Rectal smooth muscle tissue (tissue), 1 donor: ENCODE data around the gene PLCXD1.
A peak's percentile ranks its signal among the peaks of the same experiment; 100 is the strongest.

Experiments used
- H3K27ac ChIP-seq: one replicate; pipeline ENCODE4 v1.7.0; 2013; ENCODE audit warnings: low read depth, low read length, inconsistent platforms
- H3K27me3 ChIP-seq: one replicate; pipeline ENCODE4 v1.7.0; 2013; ENCODE audit warnings: low read length; ENCODE audit not compliant: control insufficient read depth, insufficient read depth
- H3K36me3 ChIP-seq: one replicate; pipeline ENCODE4 v1.7.0; 2013; ENCODE audit warnings: low read length; ENCODE audit not compliant: control insufficient read depth, insufficient read depth
- H3K4me1 ChIP-seq: one replicate; pipeline ENCODE4 v1.7.0; 2013; ENCODE audit warnings: low read length; ENCODE audit not compliant: control insufficient read depth, insufficient read depth
- H3K4me3 ChIP-seq: one replicate; pipeline ENCODE4 v1.7.0; 2013; ENCODE audit warnings: low read length
- H3K9ac ChIP-seq: one replicate; pipeline ENCODE4 v1.7.0; 2013; ENCODE audit warnings: low read length

The PLCXD1 gene

DNA sequence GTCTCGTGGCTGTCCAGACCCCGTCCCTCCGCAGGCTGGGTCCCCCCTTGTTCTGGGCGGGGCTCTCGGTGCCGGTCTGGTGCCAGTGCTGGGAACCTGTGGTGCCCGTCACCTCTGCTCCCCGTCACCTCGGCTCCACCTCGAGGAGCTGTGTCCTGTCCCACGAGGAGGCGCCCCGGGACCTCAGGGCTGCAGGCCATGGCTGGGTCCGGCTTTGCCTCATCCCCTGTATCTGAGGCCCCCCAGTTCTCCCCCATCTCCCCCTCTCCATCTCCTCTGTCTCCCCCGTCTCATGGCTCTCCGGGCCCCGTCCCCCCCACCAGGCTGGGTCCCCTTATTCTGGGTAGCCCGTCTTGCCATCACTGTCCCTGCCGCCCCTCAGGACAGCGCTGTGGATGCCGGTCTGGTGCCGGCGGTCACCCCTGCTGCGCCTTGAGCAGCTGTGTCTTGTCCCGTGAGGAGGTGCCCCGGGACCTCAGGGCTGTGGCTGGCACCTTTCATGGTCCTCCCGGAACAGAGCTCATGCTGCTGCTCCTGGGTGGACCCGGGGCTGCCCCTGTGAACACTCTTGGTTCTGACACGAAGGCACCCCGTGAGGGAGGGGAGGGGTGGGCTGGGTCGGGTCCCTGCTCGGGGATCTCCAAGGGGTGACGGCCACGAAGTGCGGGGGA lies 50.8 kb downstream of the PLCXD1 start:
- Histone ChIP-seq H3K27ac (no peak overlapping the region), H3K27me3 (peaks cover 12% of the 10 kb centered on the region), H3K4me1 (peaks cover 3% of the 10 kb centered on the region), H3K4me3 (peak overlapping the region; percentile 36), H3K36me3 (no peaks in the 10 kb centered on the region), H3K9ac (no peak overlapping the region)

DNA sequence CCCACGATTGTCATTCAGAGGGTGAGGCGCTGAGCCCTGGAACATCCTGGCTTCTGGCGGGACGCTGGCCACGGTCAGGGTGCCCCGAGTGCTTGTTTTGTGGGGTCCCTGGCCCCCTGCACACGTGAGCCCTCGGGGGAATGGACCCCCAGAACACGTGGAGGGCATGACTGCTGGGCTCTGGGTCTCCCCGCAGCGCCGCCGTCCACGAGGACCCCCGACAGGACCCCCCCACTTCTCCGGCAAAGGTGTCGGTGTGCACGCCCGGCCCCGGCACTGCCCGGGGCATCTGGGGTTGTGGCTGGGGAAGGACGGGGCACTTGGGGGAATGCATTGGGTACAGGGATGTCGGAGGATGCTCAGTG lies 51.3 kb downstream of the PLCXD1 start:
- Histone ChIP-seq H3K36me3 (no peaks in the 10 kb centered on the region), H3K27me3 (peaks cover 12% of the 10 kb centered on the region), H3K9ac (no peak overlapping the region), H3K4me1 (peaks cover 3% of the 10 kb centered on the region), H3K27ac (no peak overlapping the region), H3K4me3 (no peak overlapping the region)

DNA sequence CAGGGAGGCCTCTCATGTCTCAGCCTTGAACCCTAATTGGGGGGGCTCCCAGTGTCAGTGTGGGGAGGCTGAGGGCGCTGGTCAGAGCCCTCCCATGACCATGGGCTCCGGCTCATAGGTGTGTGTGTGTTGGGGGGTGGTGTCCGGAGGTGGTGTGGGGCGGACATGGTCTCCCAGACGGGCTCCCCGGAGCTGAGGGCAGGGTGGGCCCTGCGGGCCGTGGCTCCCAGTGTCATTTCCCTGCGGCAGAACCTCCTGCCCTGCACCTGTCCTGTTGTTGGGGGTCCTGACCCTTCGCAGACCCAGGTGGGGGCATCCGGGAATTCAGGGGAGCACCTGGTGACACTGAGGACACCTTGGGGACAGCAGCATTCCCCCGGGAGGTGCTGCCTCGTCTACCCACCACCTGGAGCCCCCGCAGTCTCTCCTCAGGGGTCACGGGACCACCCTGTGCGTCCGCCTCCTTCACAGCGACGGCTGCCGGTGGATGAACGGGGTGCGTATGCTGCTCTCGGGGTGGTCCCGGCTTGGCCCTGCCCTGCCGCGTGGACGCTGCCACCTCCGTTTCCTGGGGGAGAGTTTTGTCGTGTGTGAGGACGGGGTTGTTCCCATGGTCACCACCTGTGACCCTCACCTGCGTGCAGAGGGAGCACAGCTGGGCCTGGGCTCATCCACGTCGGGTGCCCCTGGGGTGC lies 51.9 kb downstream of the PLCXD1 start:
- peaks cover 3% of the 10 kb centered on the region for H3K4me1 ChIP-seq
- H3K27me3 ChIP-seq, result peaks cover 12% of the 10 kb centered on the region
- no peaks in the 10 kb centered on the region for H3K36me3 ChIP-seq
- no peak overlapping the region for H3K9ac ChIP-seq
- H3K4me3 ChIP-seq, result no peak overlapping the region
- no peak overlapping the region for H3K27ac ChIP-seq

DNA sequence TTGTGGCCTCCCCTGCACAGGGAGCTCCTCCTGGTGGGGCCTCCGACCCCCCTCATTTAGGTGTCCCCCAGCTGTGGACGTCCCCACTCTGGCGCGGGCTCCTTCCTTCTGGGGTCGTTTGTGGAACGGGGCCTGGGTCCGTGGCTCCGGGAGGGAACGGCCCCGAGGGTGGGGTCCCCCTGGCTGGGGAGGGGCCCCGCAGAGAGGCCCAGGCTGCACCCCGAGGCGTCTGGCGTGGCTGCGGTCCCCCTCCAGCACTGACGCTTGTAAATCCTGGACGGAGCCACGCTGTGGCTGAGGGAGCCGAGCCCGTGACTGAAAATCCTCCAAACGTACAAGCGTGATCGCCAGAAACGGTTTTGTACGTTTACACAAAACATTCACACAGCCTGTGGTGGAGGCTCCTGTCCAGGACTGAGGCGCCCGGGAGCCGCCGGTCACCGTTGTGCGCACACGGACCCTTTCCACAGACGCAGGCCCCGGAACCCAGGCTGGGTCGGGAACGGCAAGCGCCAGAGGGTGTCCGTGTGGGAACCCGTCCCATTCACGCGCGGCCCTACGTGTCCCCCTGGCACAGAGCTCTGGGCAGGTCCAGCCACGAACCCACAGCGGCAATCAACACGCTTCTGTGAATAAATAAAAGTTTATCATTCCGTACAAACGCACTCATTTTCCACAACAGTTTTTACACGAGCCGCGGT lies 52.6 kb downstream of the PLCXD1 start:
- Histone ChIP-seq H3K36me3 (no peaks in the 10 kb centered on the region), H3K27ac (no peak overlapping the region), H3K27me3 (peaks cover 12% of the 10 kb centered on the region), H3K4me1 (peaks cover 3% of the 10 kb centered on the region), H3K9ac (no peak overlapping the region), H3K4me3 (no peak overlapping the region)

DNA sequence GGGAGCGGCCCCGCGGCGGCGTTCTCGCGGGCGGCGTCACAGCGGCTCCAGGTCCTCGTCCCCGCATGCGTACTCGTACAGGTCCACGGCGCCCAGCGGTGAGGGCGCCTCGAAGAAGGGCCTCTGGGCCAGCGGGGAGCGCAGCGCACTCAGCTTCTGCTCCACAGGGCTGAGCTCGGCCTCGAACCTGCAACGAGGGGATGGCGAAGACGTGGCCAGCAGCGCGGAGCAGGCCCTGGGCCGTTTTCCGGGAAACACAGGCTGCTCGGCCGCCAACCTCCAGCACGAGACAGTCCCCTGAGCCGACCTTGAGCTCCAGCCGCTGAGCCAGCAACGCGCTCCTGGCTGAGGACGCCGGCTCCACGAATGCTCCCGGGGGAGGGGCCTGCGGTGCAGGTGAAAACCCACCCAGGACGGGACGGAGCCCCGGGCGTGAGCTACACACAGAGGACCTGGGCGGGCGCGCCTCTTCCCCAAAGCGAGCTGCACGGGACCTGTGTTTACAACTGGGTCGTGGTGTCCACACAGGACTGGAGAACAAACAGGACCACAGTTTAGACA lies 53.2 kb downstream of the PLCXD1 start:
- H3K9ac ChIP-seq, result no peak overlapping the region
- peaks cover 3% of the 10 kb centered on the region for H3K4me1 ChIP-seq
- no peak overlapping the region for H3K27ac ChIP-seq
- H3K27me3 ChIP-seq, result peaks cover 12% of the 10 kb centered on the region
- no peaks in the 10 kb centered on the region for H3K36me3 ChIP-seq
- no peak overlapping the region for H3K4me3 ChIP-seq

DNA sequence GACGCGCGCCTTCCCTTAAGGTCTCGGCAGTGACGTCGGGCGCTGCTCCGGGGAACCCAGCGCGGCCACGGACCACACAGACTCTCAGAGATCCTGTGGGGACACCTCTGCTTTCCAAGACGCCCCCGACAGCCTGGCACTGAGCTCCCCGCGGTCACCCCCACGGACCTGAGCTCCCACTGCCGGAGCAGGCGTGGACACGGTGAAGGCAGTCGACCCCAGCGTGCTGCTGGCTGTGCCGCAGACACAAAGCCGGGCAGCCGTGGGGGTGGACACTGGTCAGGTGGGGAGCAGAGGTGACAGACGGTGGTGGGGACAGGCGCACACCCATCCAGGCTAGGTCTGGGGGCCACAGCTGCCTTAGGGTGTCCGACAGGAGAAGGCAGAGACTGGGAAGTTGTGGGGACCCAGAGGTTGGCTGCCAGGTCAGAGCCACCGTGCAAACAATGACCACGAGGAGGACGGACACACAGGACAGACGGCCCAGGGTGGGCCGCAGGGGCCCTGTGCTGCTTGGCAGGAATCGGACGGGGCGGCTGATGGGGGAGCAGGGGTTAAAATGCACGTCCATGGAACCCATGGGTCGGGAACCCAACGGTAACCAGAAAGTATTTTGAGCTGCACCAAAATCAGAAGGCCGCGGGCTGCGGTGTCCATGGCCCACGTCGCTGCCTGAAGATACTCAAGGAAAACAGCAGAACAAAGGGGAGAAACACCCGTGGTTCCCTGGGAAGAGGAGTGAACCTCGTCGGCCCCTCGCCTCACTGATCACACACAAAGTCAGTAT lies 54.0 kb downstream of the PLCXD1 start:
- no peak overlapping the region for H3K27ac ChIP-seq
- H3K4me3 ChIP-seq, result no peak overlapping the region
- H3K4me1 ChIP-seq, result peaks cover 3% of the 10 kb centered on the region
- no peak overlapping the region for H3K9ac ChIP-seq
- H3K36me3 ChIP-seq, result no peaks in the 10 kb centered on the region
- peaks cover 12% of the 10 kb centered on the region for H3K27me3 ChIP-seq

DNA sequence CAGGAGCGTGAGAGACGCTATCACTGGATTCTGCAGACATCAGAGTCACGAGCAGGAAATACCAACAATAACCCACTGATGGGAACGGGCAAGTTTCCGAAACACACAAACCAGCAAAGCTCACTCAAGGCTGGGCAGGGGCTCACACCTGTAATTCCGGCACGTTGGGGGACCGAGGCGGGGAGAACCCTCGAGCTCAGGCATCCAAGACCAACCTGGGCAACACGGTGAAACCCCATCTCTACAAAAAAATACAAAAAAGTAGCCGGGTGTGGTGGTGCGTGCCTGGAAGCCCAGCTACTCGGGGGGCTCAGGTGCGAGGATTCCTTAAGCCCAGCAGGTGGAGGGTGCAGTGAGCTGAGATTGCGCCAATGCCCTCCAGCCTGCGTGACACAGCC lies 54.6 kb downstream of the PLCXD1 start:
- Histone ChIP-seq H3K9ac (no peak overlapping the region), H3K4me3 (no peak overlapping the region), H3K4me1 (peaks cover 3% of the 10 kb centered on the region), H3K27me3 (peaks cover 12% of the 10 kb centered on the region), H3K27ac (no peak overlapping the region), H3K36me3 (no peaks in the 10 kb centered on the region)

DNA sequence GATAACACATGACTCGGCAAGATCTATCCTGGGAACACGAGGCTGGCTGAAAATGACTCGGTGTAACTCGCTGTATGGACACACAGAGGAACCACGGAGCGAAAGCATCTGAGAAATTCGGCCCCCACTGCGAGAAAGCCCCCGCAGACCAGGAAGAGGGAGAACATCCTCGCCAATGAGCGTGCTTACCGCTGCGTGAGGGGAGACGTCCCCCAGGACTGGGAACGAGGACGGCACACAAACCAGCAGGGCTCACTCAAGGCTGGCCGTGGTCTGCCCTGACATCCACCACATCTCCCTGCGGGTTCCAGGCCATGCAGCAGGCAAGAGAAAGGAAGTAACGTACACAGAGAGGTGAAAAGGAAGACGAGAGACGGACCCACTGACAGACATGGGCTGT lies 55.0 kb downstream of the PLCXD1 start:
- Histone ChIP-seq H3K4me3 (no peak overlapping the region), H3K27me3 (peaks cover 7% of the 10 kb centered on the region), H3K27ac (no peak overlapping the region), H3K36me3 (no peaks in the 10 kb centered on the region), H3K4me1 (peaks cover 2% of the 10 kb centered on the region), H3K9ac (no peak overlapping the region)

DNA sequence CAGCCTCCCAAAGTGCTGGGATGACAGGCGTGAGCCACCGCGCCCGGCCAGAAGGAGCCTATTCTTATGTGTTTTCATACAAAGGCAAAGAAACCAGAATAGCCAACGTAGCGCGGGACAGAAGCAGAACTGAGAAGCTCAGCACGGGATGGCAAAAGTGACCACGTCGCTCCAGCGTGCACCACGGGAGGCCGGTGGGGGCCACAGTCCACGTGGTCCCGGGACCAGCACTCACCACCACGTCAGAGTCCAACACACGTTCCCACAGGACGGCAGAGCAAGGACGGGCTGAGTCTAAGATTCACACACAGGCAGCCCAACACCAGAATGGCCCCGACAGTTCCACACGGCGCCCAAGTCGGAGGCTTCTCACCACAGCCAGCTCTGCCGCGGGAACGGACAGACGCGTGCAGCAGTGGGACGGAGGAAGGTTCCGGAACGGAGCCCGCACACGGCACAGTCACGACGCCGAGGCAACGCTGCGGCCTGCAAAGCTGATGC lies 56.2 kb downstream of the PLCXD1 start:
- no peaks in the 10 kb centered on the region for H3K36me3 ChIP-seq
- H3K4me1 ChIP-seq, result no peaks in the 10 kb centered on the region
- H3K27ac ChIP-seq, result no peak overlapping the region

DNA sequence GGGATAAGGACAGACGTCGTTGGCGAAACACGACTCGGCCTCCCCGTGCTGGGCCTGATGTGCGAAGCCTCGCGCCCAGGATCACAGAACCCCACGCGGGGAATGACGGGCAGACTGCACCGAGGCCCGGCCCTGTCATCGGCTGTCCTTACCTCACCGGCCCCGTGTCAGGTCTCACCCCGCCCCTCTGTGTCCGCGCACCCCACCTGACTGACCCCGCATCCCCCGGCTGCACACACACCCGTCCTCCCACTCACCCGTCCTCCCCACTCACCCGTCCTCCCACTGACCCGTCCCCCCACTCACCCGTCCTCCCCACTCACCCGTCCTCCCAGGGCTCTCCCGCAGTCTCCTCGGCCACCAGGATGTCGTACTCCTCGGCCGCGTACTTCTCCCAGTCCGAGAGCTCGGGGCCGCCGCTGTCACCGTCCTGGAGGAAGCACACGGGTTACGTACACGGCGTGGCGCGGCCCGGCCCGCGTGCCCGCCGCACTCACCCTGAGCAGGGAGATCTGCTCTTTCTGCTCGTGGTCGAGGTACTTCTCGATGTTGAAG lies 57.2 kb downstream of the PLCXD1 start:
- Histone ChIP-seq H3K27ac (no peak overlapping the region), H3K9ac (no peak overlapping the region), H3K27me3 (no peaks in the 10 kb centered on the region), H3K36me3 (no peaks in the 10 kb centered on the region), H3K4me3 (no peak overlapping the region), H3K4me1 (no peaks in the 10 kb centered on the region)

More for the DNA sequence above, 56.2 kb downstream of the PLCXD1 start:
- no peak overlapping the region for H3K9ac ChIP-seq
- no peaks in the 10 kb centered on the region for H3K27me3 ChIP-seq
- H3K4me3 ChIP-seq, result no peak overlapping the region

DNA sequence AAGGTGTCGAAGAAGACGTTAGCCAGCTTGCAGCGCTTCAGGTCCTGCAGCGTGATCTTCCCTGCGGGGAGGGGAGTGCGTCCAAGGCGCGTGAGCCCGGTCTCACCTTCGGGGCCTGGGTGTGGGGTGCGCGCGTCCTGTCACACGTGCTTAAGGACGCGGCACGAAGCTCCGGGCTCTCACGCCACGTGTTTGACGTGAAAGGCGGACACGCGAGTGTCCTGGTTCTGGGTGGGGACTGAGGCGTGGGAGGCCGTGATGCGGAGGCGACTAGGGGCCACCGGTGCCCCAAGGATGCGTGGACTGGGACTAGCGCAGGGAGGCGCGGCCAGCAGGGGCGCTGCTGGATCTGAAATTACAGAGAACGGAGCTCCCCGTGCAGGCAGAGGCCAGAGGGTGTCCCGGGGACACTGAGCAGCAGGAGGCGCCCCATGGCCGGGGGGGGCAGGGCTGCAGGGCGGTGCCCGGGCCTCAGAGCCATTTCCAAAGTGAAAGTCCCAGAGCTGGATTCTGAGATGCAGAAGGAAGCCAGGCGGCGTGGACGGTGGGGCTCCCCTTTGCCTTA lies 57.7 kb downstream of the PLCXD1 start:
- no peaks in the 10 kb centered on the region for H3K36me3 ChIP-seq
- H3K27ac ChIP-seq, result no peak overlapping the region
- no peak overlapping the region for H3K4me3 ChIP-seq
- H3K27me3 ChIP-seq, result no peaks in the 10 kb centered on the region
- no peaks in the 10 kb centered on the region for H3K4me1 ChIP-seq
- no peak overlapping the region for H3K9ac ChIP-seq
